ENCODE data around the gene RRP7A.

GRCh38 chr22:42471441-42471840, 48.2 kb downstream of the RRP7A start:
- TF ChIP-seq CTCF (IDR thresholded peaks at IDR 0.05) (no peak), EZH2 (IDR thresholded peaks at IDR 0.05; ENCODE audit: borderline replicate concordance, insufficient read depth, low read depth, low read length, poor library complexity, severe bottlenecking) (no peak)

All from B cell (primary cell).